ENCODE results near the gene CEP72.

The CEP72 gene

GRCh38 chr5:669111-669841 is 57.1 kb downstream of the CEP72 start:
- TF ChIP-seq EZH2phosphoT487 (IDR thresholded peaks at IDR 0.05; ENCODE audit: borderline replicate concordance, low read length) (no peak), CTCF (IDR thresholded peaks at IDR 0.05; ENCODE audit: low read depth, low read length, poor library complexity, severe bottlenecking) (peak; percentile 81)
- H4K20me1 ChIP-seq (ENCODE audit: control insufficient read depth, insufficient read depth, low read depth, low read length), result no peaks in the 10 kb centered on the region; the same call in 1 of the 2 replicates
- peaks cover 10% of the 10 kb centered on the region; the same call in 1 of the 2 replicates for H3K36me3 ChIP-seq (ENCODE audit: control insufficient read depth, low read length)
- no peaks in the 10 kb centered on the region for H3K9me2 ChIP-seq (replicated peaks; ENCODE audit: control insufficient read depth, low read length)
- no peak overlapping the region for H3K27ac ChIP-seq (ENCODE audit: low read depth, low read length)
- no peak overlapping the region for H3K4me3 ChIP-seq (ENCODE audit: low read length)
- H3K9me3 ChIP-seq (ENCODE audit: control insufficient read depth, insufficient read depth, low read length), result no peaks in the 10 kb centered on the region
- H3F3A ChIP-seq (ENCODE audit: control insufficient read depth, insufficient read depth), result no peaks in the 10 kb centered on the region
- H3K27me3 ChIP-seq (ENCODE audit: control insufficient read depth, low read length), result peaks cover 13% of the 10 kb centered on the region
- H3K4me1 ChIP-seq (ENCODE audit: control insufficient read depth, low read length), result peaks cover 7% of the 10 kb centered on the region; the same call in 1 of the 2 replicates
- no peaks in the 10 kb centered on the region for H3K79me2 ChIP-seq (ENCODE audit: control insufficient read depth, low read length)
- H3K4me2 ChIP-seq (ENCODE audit: low read length), result no peak overlapping the region

DNA sequence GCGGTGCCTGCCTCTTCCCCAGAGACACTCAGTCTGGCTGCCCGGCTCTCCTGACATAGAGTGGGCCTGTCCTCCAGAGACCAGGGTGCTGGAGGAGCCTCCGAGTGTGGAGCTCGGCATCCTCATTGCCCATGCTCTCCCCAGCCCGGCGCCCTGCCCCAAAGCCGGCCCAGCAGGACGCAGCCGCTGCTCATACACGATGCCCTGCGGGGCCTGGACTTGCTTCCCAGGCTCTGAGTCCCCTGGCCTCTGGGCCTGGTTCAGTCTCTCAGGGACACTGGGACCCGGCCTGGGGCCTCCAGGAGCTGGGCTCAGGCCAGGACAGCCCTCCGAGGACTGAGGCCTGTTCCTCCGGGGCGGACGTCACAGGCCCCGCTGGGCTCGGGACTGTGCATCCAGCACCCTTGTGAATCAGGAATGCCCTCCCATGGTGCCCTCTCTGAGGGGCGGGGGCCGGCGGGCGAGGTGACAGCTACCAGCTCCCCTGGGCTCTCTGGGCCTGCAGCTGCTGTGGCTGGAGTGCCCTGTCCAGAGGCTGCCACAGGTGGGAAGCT is 57.8 kb downstream of the CEP72 start:
- Histone ChIP-seq H3K4me1 (ENCODE audit: control insufficient read depth, low read length) (peaks cover 7% of the 10 kb centered on the region; the same call in 1 of the 2 replicates), H3K27me3 (ENCODE audit: control insufficient read depth, low read length) (peaks cover 13% of the 10 kb centered on the region), H3K9me3 (ENCODE audit: control insufficient read depth, insufficient read depth, low read length) (no peaks in the 10 kb centered on the region), H3K79me2 (ENCODE audit: control insufficient read depth, low read length) (no peaks in the 10 kb centered on the region), H3K36me3 (ENCODE audit: control insufficient read depth, low read length) (peaks cover 9% of the 10 kb centered on the region; the same call in 1 of the 2 replicates), H3K4me2 (ENCODE audit: low read length) (no peak overlapping the region), H3K27ac (ENCODE audit: low read depth, low read length) (no peak overlapping the region), H3K9me2 (replicated peaks; ENCODE audit: control insufficient read depth, low read length) (no peaks in the 10 kb centered on the region), H3F3A (ENCODE audit: control insufficient read depth, insufficient read depth) (no peaks in the 10 kb centered on the region), H4K20me1 (ENCODE audit: control insufficient read depth, insufficient read depth, low read depth, low read length) (peaks cover 5% of the 10 kb centered on the region), H3K4me3 (ENCODE audit: low read length) (no peak overlapping the region)
- TF ChIP-seq EZH2phosphoT487 (IDR thresholded peaks at IDR 0.05; ENCODE audit: borderline replicate concordance, low read length), result no peak
- TF ChIP-seq CTCF (IDR thresholded peaks at IDR 0.05; ENCODE audit: low read depth, low read length, poor library complexity, severe bottlenecking), result no peak

DNA sequence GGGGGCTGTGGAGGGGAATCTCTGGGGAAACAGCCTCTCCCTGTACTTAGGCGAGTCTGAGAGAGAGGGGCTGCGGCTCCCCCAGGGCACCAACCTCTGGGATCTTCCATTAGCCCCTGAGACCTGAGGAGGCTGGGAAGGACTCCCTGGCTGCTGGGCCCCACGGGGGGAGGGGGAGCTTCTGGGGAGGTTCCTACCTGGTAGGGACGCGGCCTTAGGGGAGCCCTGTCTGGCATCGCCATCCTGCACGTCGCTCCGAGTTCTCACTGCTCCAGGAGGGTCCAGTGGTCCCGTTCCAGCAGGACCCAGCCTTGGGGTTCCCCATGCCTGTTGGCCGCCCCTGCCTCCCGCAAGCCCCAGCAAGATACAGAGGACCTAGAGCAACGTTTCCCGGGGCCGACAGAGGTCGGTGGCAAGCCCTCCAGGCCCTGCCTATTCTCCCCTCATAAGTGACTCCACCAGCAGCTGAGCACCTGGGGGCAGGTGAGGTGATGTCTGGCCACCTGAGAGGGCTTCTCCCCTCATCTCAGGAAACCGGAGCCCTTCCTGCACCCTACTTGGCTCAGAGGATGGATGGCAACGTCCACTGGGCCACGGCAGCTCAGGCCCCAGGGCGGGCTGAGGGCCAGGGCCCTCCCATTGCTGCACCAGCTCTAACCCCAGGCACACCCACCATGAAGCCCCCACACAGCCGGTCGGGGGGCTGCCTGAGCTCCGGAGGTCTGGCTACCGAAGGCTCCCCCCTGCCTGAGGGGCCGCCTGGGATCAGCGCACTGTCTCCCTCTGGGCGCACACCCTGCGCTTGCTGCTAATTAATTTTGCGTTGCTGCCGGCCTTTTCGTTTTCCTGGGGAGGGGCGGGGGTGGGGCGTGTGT is 58.5 kb downstream of the CEP72 start:
- H3F3A ChIP-seq (ENCODE audit: control insufficient read depth, insufficient read depth), result no peaks in the 10 kb centered on the region
- H3K9me2 ChIP-seq (replicated peaks; ENCODE audit: control insufficient read depth, low read length), result no peaks in the 10 kb centered on the region
- no peaks in the 10 kb centered on the region for H3K79me2 ChIP-seq (ENCODE audit: control insufficient read depth, low read length)
- no peak overlapping the region for H3K27ac ChIP-seq (ENCODE audit: low read depth, low read length)
- H3K4me1 ChIP-seq (ENCODE audit: control insufficient read depth, low read length), result peaks cover 7% of the 10 kb centered on the region; the same call in 1 of the 2 replicates
- peaks cover 5% of the 10 kb centered on the region for H4K20me1 ChIP-seq (ENCODE audit: control insufficient read depth, insufficient read depth, low read depth, low read length)
- H3K36me3 ChIP-seq (ENCODE audit: control insufficient read depth, low read length), result peaks cover 5% of the 10 kb centered on the region; the same call in 1 of the 2 replicates
- no peak overlapping the region for H3K4me2 ChIP-seq (ENCODE audit: low read length)
- no peaks in the 10 kb centered on the region for H3K9me3 ChIP-seq (ENCODE audit: control insufficient read depth, insufficient read depth, low read length)
- H3K4me3 ChIP-seq (ENCODE audit: low read length), result no peak overlapping the region
- no peak for TF ChIP-seq EZH2phosphoT487 (IDR thresholded peaks at IDR 0.05; ENCODE audit: borderline replicate concordance, low read length)
- TF ChIP-seq CTCF (IDR thresholded peaks at IDR 0.05; ENCODE audit: low read depth, low read length, poor library complexity, severe bottlenecking), result no peak
- H3K27me3 ChIP-seq (ENCODE audit: control insufficient read depth, low read length), result peaks cover 13% of the 10 kb centered on the region
